Upper lobe of left lung (tissue), 6 donors: ENCODE measurements around the gene ATP8B1. TPM values are rescaled to one million over a fixed set of nuclear protein-coding genes. Genes with fewer than 3 reads are reported as not detected.

Experiments used
- ATAC-seq, 2 donors: fragments of 200-7000 bp; cut with Tn5 transposase; one replicate each; pipeline ENCODE4 v1.9.1; 2022; ENCODE audit warnings: mild to moderate bottlenecking in 2 of 2, moderate library complexity in 2 of 2; ENCODE audit not compliant: low FRiP score in 2 of 2
- DNase-seq, 2 donors: peaks; one replicate each; pipeline ENCODE4 v3.0.0-alpha.2; 2019 to 2020
- H3K27ac ChIP-seq, 4 donors: fragments of 200-600 bp; sonication (generic); one replicate each; pipeline ENCODE4 v1.5.1; 2016 to 2019
- H3K27me3 ChIP-seq, 4 donors: fragments of 200-600 bp; sonication (generic); one replicate each; pipeline ENCODE4 v1.5.1; 2017 to 2019
- H3K36me3 ChIP-seq, 4 donors: fragments of 200-600 bp; sonication (generic); one replicate each; pipeline ENCODE4 v1.5.1; 2016 to 2019
- H3K4me1 ChIP-seq, 4 donors: fragments of 200-600 bp; sonication (generic); one replicate each; pipeline ENCODE4 v1.5.1; 2018 to 2019
- H3K4me3 ChIP-seq, 4 donors: fragments of 200-600 bp; sonication (generic); one replicate each; pipeline ENCODE4 v1.5.1; 2017 to 2019; ENCODE audit warnings: mild to moderate bottlenecking in 2 of 4, moderate library complexity in 1 of 4
- H3K9me3 ChIP-seq, 4 donors: fragments of 200-600 bp; sonication (generic); one replicate each; pipeline ENCODE4 v1.5.1; 2018 to 2019
- CTCF ChIP-seq, 6 experiments: fragments of 450-650 bp in 4 of 6; fragments of 200-600 bp in 2 of 6; sonication (generic) in 2 of 6; IDR thresholded peaks; one replicate each; pipeline ENCODE4 v1.5.1; 2016 to 2019; ENCODE audit warnings: antibody characterized with exemption in 6 of 6
- EP300 ChIP-seq, 4 donors: sonication (generic); formaldehyde crosslinking; IDR thresholded peaks; one replicate each; pipeline ENCODE4 v1.5.1; 2017; ENCODE audit warnings: antibody characterized with exemption in 4 of 4, control low read depth in 2 of 4
- POLR2A ChIP-seq, 4 donors: fragments of 450-650 bp; IDR thresholded peaks; one replicate each; pipeline ENCODE4 v1.5.1; 2016 to 2017; ENCODE audit warnings: antibody characterized with exemption in 4 of 4, mild to moderate bottlenecking in 2 of 4
- POLR2AphosphoS5 ChIP-seq, 2 donors: sonication (generic); formaldehyde crosslinking; IDR thresholded peaks; one replicate each; pipeline ENCODE4 v1.5.1; 2017; ENCODE audit warnings: antibody characterized with exemption in 2 of 2
- WGBS, 2 donors: methylation state at CpG; one replicate each; pipeline ENCODE4 v1.1.5; 2017 to 2018; 5-methylcytosine and 5-hydroxymethylcytosine counted together
- total RNA-seq, 6 donors: library from RNA; depleted of rRNA in 4 of 6; stranded (reverse); fragments of >200 nt in 4 of 6; gene quantifications; one replicate each; pipeline versions ENCODE4 v1.1.0 to v1.2.1, GENCODE V29; 2016 to 2021
- donor health status: DM: no; HTN: no; CAD: no; lungs with moderate emphysema.
- donor health status: DM: no; HTN: yes; CAD: no; lungs with severe emphysema.

Gene ATP8B1
- total RNA-seq, 6 donors from 2014 or later, result 19.6 to 36.5 (median 26.0) TPM

GRCh38 chr18:57772387-57772799 lies 30.7 kb downstream of the ATP8B1 start:
- Histone ChIP-seq H3K9me3 (no peaks in the 10 kb centered on the region), H3K27me3 (no peaks in the 10 kb centered on the region), H3K4me1 (peaks cover 44 to 60% (median 51%) of the 10 kb centered on the region in 4 donors), H3K4me3 (no peak overlapping the region), H3K36me3 (no peaks in the 10 kb centered on the region), H3K27ac (peak overlapping the region in 2 of 4 donors; percentile 28 to 59)
- TF ChIP-seq POLR2A (IDR thresholded peaks at IDR 0.05) (no peak), EP300 (IDR thresholded peaks at IDR 0.05) (no peak), POLR2AphosphoS5 (IDR thresholded peaks at IDR 0.05) (no peak), CTCF (IDR thresholded peaks at IDR 0.05) (no peak)
- no peak for ATAC-seq
- 74 to 82% methylated on average over 9 of the region's 9 CpGs for WGBS, 2 donors
- peak in 1 of 2 donors; percentile 52 for DNase-seq

GRCh38 chr18:57771626-57772025 lies 31.5 kb downstream of the ATP8B1 start:
- ATAC-seq (no peak), DNase-seq (no peak)
- WGBS, 2 donors, result 47 to 63% methylated on average over 3 of the region's 3 CpGs
- Histone ChIP-seq H3K4me3 (no peak overlapping the region), H3K27ac (peak overlapping the region in 3 of 4 donors; percentile 37 to 64 (median 62)), H3K27me3 (no peaks in the 10 kb centered on the region), H3K4me1 (peaks cover 39 to 55% (median 50%) of the 10 kb centered on the region in 4 donors), H3K9me3 (no peaks in the 10 kb centered on the region), H3K36me3 (no peaks in the 10 kb centered on the region)
- TF ChIP-seq EP300 (IDR thresholded peaks at IDR 0.05), result no peak
- no peak for TF ChIP-seq CTCF (IDR thresholded peaks at IDR 0.05)
- no peak for TF ChIP-seq POLR2A (IDR thresholded peaks at IDR 0.05)
- no peak for TF ChIP-seq POLR2AphosphoS5 (IDR thresholded peaks at IDR 0.05)

GRCh38 chr18:57771193-57771592 lies 31.9 kb downstream of the ATP8B1 start:
- DNase-seq (peak in 1 of 2 donors; percentile 59), ATAC-seq (peak in 1 of 2 donors; percentile 67)
- Histone ChIP-seq H3K27me3 (no peaks in the 10 kb centered on the region), H3K27ac (peak overlapping the region; percentile 17 to 64 (median 50)), H3K4me1 (peaks cover 39 to 55% (median 47%) of the 10 kb centered on the region in 4 donors), H3K4me3 (no peak overlapping the region), H3K9me3 (no peaks in the 10 kb centered on the region), H3K36me3 (no peaks in the 10 kb centered on the region)
- 20 to 38% methylated on average over 3 of the region's 3 CpGs for WGBS, 2 donors
- TF ChIP-seq EP300 (IDR thresholded peaks at IDR 0.05), result peak in 1 of 4 donors; percentile 33
- peak in 1 of 2 donors; percentile 42 for TF ChIP-seq POLR2AphosphoS5 (IDR thresholded peaks at IDR 0.05)
- no peak for TF ChIP-seq POLR2A (IDR thresholded peaks at IDR 0.05)
- TF ChIP-seq CTCF (IDR thresholded peaks at IDR 0.05), result no peak

- H3K4me1 ChIP-seq, result peaks cover 38 to 45% (median 40%) of the 10 kb centered on the region in 4 donors
- H3K4me3 ChIP-seq, result no peak overlapping the region
- H3K27me3 ChIP-seq, result no peaks in the 10 kb centered on the region
- no peak for TF ChIP-seq EP300 (IDR thresholded peaks at IDR 0.05)
- TF ChIP-seq CTCF (IDR thresholded peaks at IDR 0.05), result no peak
- TF ChIP-seq POLR2A (IDR thresholded peaks at IDR 0.05), result no peak
- no peak for TF ChIP-seq POLR2AphosphoS5 (IDR thresholded peaks at IDR 0.05)
- WGBS, 2 donors, result 51 to 62% methylated on average over 8 of the region's 8 CpGs
- DNase-seq (peak in 1 of 2 donors; percentile 33), ATAC-seq (peak in 1 of 2 donors; percentile 37)
- H3K36me3 ChIP-seq, result no peaks in the 10 kb centered on the region
- no peaks in the 10 kb centered on the region for H3K9me3 ChIP-seq
- peak overlapping the region in 3 of 4 donors; percentile 32 to 69 (median 69) for H3K27ac ChIP-seq
These were observed 34.4 kb downstream of the ATP8B1 start for GRCh38 chr18:57768537-57769326.
